B cell (primary cell): ENCODE data around the gene RAP1GAP2. TPM values are rescaled to one million over a fixed set of nuclear protein-coding genes. Genes with fewer than 3 reads are reported as not detected.

ENCODE experiments used
- ATAC-seq: fragments of 200-7000 bp; cut with Tn5 transposase; one replicate; pipeline ENCODE4 v1.10.0; 2021; ENCODE audit warnings: low read depth, mild to moderate bottlenecking, moderate number of reproducible peaks, moderate library complexity
- CTCF ChIA-PET: fragments of 350-600 bp; sonication (Branson Sonifier 250); formaldehyde crosslinking; loops from one replicate; lab custom pipeline; 2021; ENCODE audit warnings: antibody characterized with exemption, inconsistent platforms; lab: Charles Lee
- POLR2A ChIA-PET: fragments of 350-600 bp; sonication (Branson Sonifier 250); formaldehyde crosslinking; loops from one replicate; lab custom pipeline; 2021; ENCODE audit warnings: antibody characterized with exemption; lab: Charles Lee
- DNase-seq: peaks from one replicate; pipeline ENCODE4 v3.0.0; 2013
- H2AFZ ChIP-seq: 2 replicates; pipeline ENCODE4 v1.6.1; 2012; ENCODE audit warnings: mild to moderate bottlenecking, low read depth, low read length; ENCODE audit not compliant: insufficient read depth, poor library complexity, severe bottlenecking
- H3K27ac ChIP-seq, 2 donors: 1 replicate in 1 of 2; 2 replicates in 1 of 2; pipeline ENCODE4 v1.5.1; 2012 to 2013; ENCODE audit warnings: low read length in 2 of 2, mild to moderate bottlenecking in 2 of 2, moderate library complexity in 1 of 2
- H3K27me3 ChIP-seq, 4 experiments: fragments of 200-600 bp in 1 of 4; sonication (generic) in 1 of 4; replicated peaks in 1 of 4; 1 replicate in 2 of 4; 2 replicates in 2 of 4; pipeline versions ENCODE4 v1.6.1 to v1.7.0; 2013 to 2016; ENCODE audit warnings: low read length in 3 of 4, mild to moderate bottlenecking in 2 of 4, mixed read lengths in 1 of 4, moderate library complexity in 1 of 4; ENCODE audit not compliant: insufficient read depth in 4 of 4, control insufficient read depth in 3 of 4; ENCODE audit errors: control extremely low read depth in 1 of 4
- H3K36me3 ChIP-seq, 2 experiments: replicated peaks in 1 of 2; 1 replicate in 1 of 2; 2 replicates in 1 of 2; pipeline versions ENCODE4 v1.6.1 to v1.7.1; 2013; ENCODE audit warnings: low read length in 1 of 2; ENCODE audit not compliant: insufficient read depth in 2 of 2, control insufficient read depth in 1 of 2; ENCODE audit errors: control extremely low read depth in 1 of 2, extremely low read depth in 1 of 2
- H3K4me1 ChIP-seq, 2 donors: fragments of 200-600 bp in 1 of 2; sonication (generic) in 1 of 2; 1 replicate in 1 of 2; 2 replicates in 1 of 2; pipeline versions ENCODE4 v1.5.1 to v1.6.1; 2013 to 2017; ENCODE audit warnings: low read length in 2 of 2; ENCODE audit not compliant: control insufficient read depth in 2 of 2, insufficient read depth in 2 of 2
- H3K4me2 ChIP-seq: replicated peaks from 2 replicates; pipeline ENCODE3; 2012; ENCODE audit warnings: mild to moderate bottlenecking, low read depth, low read length; ENCODE audit not compliant: poor library complexity, severe bottlenecking
- H3K4me3 ChIP-seq, 5 experiments: fragments of 200-600 bp in 1 of 5; sonication (generic) in 1 of 5; 1 replicate in 3 of 5; 2 replicates in 2 of 5; pipeline versions ENCODE4 v1.5.1 to v1.7.0; 2011 to 2016; ENCODE audit warnings: low read length in 4 of 5, mild to moderate bottlenecking in 4 of 5, low read depth in 2 of 5, control low read depth in 1 of 5, moderate library complexity in 1 of 5; ENCODE audit not compliant: insufficient read depth in 1 of 5; ENCODE audit errors: control extremely low read depth in 1 of 5, extremely low read depth in 1 of 5
- H3K79me2 ChIP-seq: fragments of 200-600 bp; sonication (generic); one replicate; pipeline ENCODE4 v1.6.0; 2016; ENCODE audit warnings: low read length; ENCODE audit not compliant: control insufficient read depth, insufficient read depth
- H3K9ac ChIP-seq: fragments of 200-600 bp; sonication (generic); 2 replicates; pipeline ENCODE4 v1.6.1; 2017; ENCODE audit warnings: mild to moderate bottlenecking, low read length, moderate library complexity
- H3K9me3 ChIP-seq, 3 donors: one replicate each; pipeline versions ENCODE4 v1.6.1 to v1.7.1; 2013; ENCODE audit warnings: low read length in 2 of 3; ENCODE audit not compliant: control insufficient read depth in 2 of 3, insufficient read depth in 1 of 3; ENCODE audit errors: control extremely low read depth in 1 of 3
- H4K20me1 ChIP-seq: 2 replicates; pipeline ENCODE4 v1.6.0; 2012; ENCODE audit warnings: mild to moderate bottlenecking, low read length; ENCODE audit not compliant: insufficient read depth, control insufficient read depth, poor library complexity, severe bottlenecking
- H3K27ac Mint-ChIP-seq: one replicate; pipeline ENCODE4 v1.8.0; 2021; ENCODE audit warnings: mixed read lengths
- H3K27me3 Mint-ChIP-seq: one replicate; pipeline ENCODE4 v1.8.0; 2021; ENCODE audit warnings: mixed read lengths
- H3K4me1 Mint-ChIP-seq: one replicate; pipeline ENCODE4 v1.8.0; 2021; ENCODE audit warnings: mixed read lengths
- H3K4me3 Mint-ChIP-seq: one replicate; pipeline ENCODE4 v1.8.0; 2021; ENCODE audit warnings: mixed read lengths
- H3K9me3 Mint-ChIP-seq: one replicate; pipeline ENCODE4 v1.8.0; 2022; ENCODE audit warnings: mixed read lengths; ENCODE audit not compliant: insufficient read depth
- EZH2 ChIP-seq: IDR thresholded peaks from 2 replicates; pipeline ENCODE4 v1.6.1; 2012; ENCODE audit warnings: borderline replicate concordance, low read depth, mild to moderate bottlenecking, moderate library complexity, low read length; ENCODE audit not compliant: insufficient read depth, poor library complexity, severe bottlenecking
- WGBS: methylation state at CpG from one replicate; pipeline ENCODE4 v1.1.5; 2013; ENCODE audit warnings: missing lambda C conversion rate; ENCODE audit not compliant: insufficient coverage; 5-methylcytosine and 5-hydroxymethylcytosine counted together
- intact Hi-C: fragments of 100-400 bp; cut with micrococcal nuclease; formaldehyde crosslinking; loops from one replicate; pipeline ENCODE4 v1.10.0; 2022
- polyA plus RNA-seq: library from polyadenylated mRNA; depleted of rRNA; stranded (reverse); fragments of >200 nt; gene quantifications from 2 replicates; pipeline ENCODE4 v1.2.3, GENCODE V29; 2012
- total RNA-seq, 2 donors: library from RNA; stranded (reverse); fragments of 120-200 nt in 1 of 2; gene quantifications; 1 replicate in 1 of 2; 2 replicates in 1 of 2; pipeline versions ENCODE4 v1.2.3 to v1.2.4, GENCODE V29; 2013 to 2022
- TF ChIP-seq, protein P1 (sequence below): fragments of 200-600 bp; IDR thresholded peaks from one replicate; pipeline ENCODE4 v1.8.0; 2022; ENCODE audit warnings: antibody characterized with exemption, mild to moderate bottlenecking

RAP1GAP2 gene
- total and polyA plus RNA-seq, 2 donors (not counting 1 experiment from before 2014, with no cell fraction given): 14.9 to 16.4 TPM

DNA sequence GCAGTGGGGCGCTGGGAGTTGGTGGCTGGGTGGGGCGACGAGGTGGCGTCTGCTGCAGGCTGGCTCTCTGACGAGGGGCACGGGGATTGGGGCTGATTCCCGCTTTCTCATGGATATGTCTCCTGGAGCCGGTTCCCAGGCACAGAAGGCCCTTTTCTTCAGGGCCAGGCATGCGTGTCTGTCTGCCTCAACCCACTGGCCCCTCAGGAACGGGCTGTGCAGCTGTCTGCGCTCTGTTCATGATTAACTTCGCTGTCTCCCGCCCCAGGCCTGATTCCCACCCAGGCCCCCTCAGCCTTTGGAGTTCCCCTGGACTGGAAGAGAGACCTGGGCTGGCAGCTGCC, 53.1 kb downstream of the RAP1GAP2 start:
- intact Hi-C loops: no loop called here
- CTCF ChIA-PET: interaction anchor here (0.6 to 10.4 kb wide), 24 partner anchors 10 to 192 kb away, joined by 3 to 370 read pairs (median 6); no protein-coding TSS in a partner anchor
- no peak overlapping the region for H3K9ac ChIP-seq
- no peak overlapping the region for H3K4me3 Mint-ChIP-seq
- TF ChIP-seq EZH2: no peak
- TF ChIP-seq, protein P1, sequence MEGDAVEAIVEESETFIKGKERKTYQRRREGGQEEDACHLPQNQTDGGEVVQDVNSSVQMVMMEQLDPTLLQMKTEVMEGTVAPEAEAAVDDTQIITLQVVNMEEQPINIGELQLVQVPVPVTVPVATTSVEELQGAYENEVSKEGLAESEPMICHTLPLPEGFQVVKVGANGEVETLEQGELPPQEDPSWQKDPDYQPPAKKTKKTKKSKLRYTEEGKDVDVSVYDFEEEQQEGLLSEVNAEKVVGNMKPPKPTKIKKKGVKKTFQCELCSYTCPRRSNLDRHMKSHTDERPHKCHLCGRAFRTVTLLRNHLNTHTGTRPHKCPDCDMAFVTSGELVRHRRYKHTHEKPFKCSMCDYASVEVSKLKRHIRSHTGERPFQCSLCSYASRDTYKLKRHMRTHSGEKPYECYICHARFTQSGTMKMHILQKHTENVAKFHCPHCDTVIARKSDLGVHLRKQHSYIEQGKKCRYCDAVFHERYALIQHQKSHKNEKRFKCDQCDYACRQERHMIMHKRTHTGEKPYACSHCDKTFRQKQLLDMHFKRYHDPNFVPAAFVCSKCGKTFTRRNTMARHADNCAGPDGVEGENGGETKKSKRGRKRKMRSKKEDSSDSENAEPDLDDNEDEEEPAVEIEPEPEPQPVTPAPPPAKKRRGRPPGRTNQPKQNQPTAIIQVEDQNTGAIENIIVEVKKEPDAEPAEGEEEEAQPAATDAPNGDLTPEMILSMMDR: no peak
- no peaks in the 10 kb centered on the region for H3K9me3 Mint-ChIP-seq
- H4K20me1 ChIP-seq: peaks cover 51% of the 10 kb centered on the region
- peaks cover 2% of the 10 kb centered on the region for H3K79me2 ChIP-seq
- no peak overlapping the region for H2AFZ ChIP-seq
- H3K27ac ChIP-seq: no peak overlapping the region
- H3K27ac Mint-ChIP-seq: no peak overlapping the region
- 90% methylated on average over 13 of the region's 13 CpGs for WGBS
- POLR2A ChIA-PET: interaction anchor here (0.7 kb wide), 1 partner anchor 154 kb away, joined by 3 read pairs; no protein-coding TSS in a partner anchor
- peaks cover 0 to 46% (median 11%) of the 10 kb centered on the region in 4 experiments for H3K27me3 ChIP-seq
- no peaks in the 10 kb centered on the region for H3K36me3 ChIP-seq
- no peak overlapping the region for H3K4me2 ChIP-seq
- H3K4me3 ChIP-seq: no peak overlapping the region
- no peak for ATAC-seq
- peaks cover 22 to 23% of the 10 kb centered on the region in 2 donors for H3K4me1 ChIP-seq
- H3K27me3 Mint-ChIP-seq: peaks cover 27% of the 10 kb centered on the region
- DNase-seq: no peak
- H3K4me1 Mint-ChIP-seq: peaks cover 21% of the 10 kb centered on the region
- H3K9me3 ChIP-seq: no peaks in the 10 kb centered on the region

DNA sequence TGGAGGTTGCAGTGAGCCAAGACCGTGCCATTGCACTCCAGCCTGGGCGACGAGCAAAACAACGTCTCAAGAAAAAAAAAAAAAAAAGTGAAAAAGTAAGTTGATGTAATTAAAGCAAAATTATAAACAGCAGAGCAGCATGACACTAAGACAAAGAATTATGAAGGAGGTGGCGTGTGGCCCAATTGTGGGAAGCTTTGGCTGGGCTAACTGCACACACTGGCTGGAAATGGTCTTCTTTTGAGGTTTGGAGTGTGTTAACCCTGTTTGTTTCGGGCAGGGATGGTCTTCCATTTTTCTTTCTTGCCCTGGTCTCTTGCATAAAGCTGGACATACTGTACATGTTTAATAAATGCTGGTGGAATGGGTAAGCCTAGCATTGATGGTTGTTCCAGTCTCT, 54.8 kb downstream of the RAP1GAP2 start:
- H3K4me2 ChIP-seq: no peak overlapping the region
- H3K27ac Mint-ChIP-seq: no peak overlapping the region

More for the DNA sequence above, 54.8 kb downstream of the RAP1GAP2 start:
- Histone ChIP-seq H3K4me1 (peaks cover 32 to 33% of the 10 kb centered on the region in 2 donors), H3K9ac (no peak overlapping the region), H2AFZ (no peak overlapping the region), H3K27me3 (peaks cover 0 to 55% (median 23%) of the 10 kb centered on the region in 4 experiments), H3K27ac (no peak overlapping the region), H3K79me2 (peaks cover 14% of the 10 kb centered on the region), H3K9me3 (no peaks in the 10 kb centered on the region), H3K4me3 (no peak overlapping the region), H3K36me3 (no peaks in the 10 kb centered on the region), H4K20me1 (peaks cover 68% of the 10 kb centered on the region)
- no peak for DNase-seq
- intact Hi-C loops: loop anchor here (5.0 kb wide), 2 partner anchors 81 to 151 kb away; no protein-coding TSS in a partner anchor
- WGBS: 93% methylated on average over 2 of the region's 6 CpGs
- Mint-ChIP-seq H3K4me3 (no peak overlapping the region), H3K4me1 (peaks cover 31% of the 10 kb centered on the region), H3K9me3 (no peaks in the 10 kb centered on the region), H3K27me3 (peaks cover 35% of the 10 kb centered on the region)
- CTCF ChIA-PET: interaction anchor here (0.7 to 10.4 kb wide), 6 partner anchors 9 to 618 kb away, joined by 4 to 370 read pairs (median 5); no protein-coding TSS in a partner anchor
- TF ChIP-seq EZH2: no peak
- TF ChIP-seq, protein P1: no peak
- POLR2A ChIA-PET: no interaction called here
- no peak for ATAC-seq
